SK-N-SH treated with all-trans-retinoic acid at 6 μM for 48 hours (cell line): ENCODE data around the gene TRIP6.

Source experiments
- ATAC-seq: fragments of 200-7000 bp; cut with Tn5 transposase; 3 replicates; pipeline ENCODE4 v1.9.1; 2020; ENCODE audit warnings: mild to moderate bottlenecking, moderate library complexity
- BACH2 ChIP-seq: fragments of 250-450 bp; sonication (Bioruptor Pico); IDR thresholded peaks from 2 replicates; pipeline ENCODE4 v1.9.0; 2021; ENCODE audit warnings: mild to moderate bottlenecking, borderline replicate concordance
- CSDC2 ChIP-seq: fragments of 250-450 bp; sonication (Bioruptor Pico); IDR thresholded peaks from 2 replicates; pipeline ENCODE4 v1.5.0; 2020; ENCODE audit warnings: mild to moderate bottlenecking, moderate library complexity
- ESRRG ChIP-seq: fragments of 250-450 bp; sonication (Bioruptor Pico); IDR thresholded peaks from 2 replicates; pipeline ENCODE4 v1.6.1; 2021; ENCODE audit warnings: mild to moderate bottlenecking
- GLIS3 ChIP-seq: fragments of 250-450 bp; sonication (Bioruptor Pico); IDR thresholded peaks from 2 replicates; pipeline ENCODE4 v1.5.0; 2020; ENCODE audit warnings: mild to moderate bottlenecking, moderate library complexity
- ISL1 ChIP-seq: fragments of 250-450 bp; sonication (Bioruptor Pico); IDR thresholded peaks from 2 replicates; pipeline ENCODE4 v2.1.2; 2022; ENCODE audit warnings: mild to moderate bottlenecking, moderate library complexity
- PPARA ChIP-seq: fragments of 250-450 bp; sonication (Bioruptor Pico); IDR thresholded peaks from 2 replicates; pipeline ENCODE4 v1.5.0; 2020; ENCODE audit warnings: mild to moderate bottlenecking, borderline replicate concordance
- RARB ChIP-seq: fragments of 250-450 bp; sonication (Bioruptor Pico); IDR thresholded peaks from 2 replicates; pipeline ENCODE4 v1.8.0; 2021; ENCODE audit warnings: mild to moderate bottlenecking, moderate library complexity
- SNAI2 ChIP-seq: fragments of 250-450 bp; sonication (Bioruptor Pico); IDR thresholded peaks from 2 replicates; pipeline ENCODE4 v1.5.0; 2020; ENCODE audit warnings: mild to moderate bottlenecking, moderate library complexity
- TOX ChIP-seq: fragments of 250-450 bp; sonication (Bioruptor Pico); IDR thresholded peaks from 2 replicates; pipeline ENCODE4 v1.8.0; 2021; ENCODE audit warnings: mild to moderate bottlenecking, moderate library complexity, borderline replicate concordance
- ZFP3 ChIP-seq: fragments of 250-450 bp; sonication (Bioruptor Pico); IDR thresholded peaks from 2 replicates; pipeline ENCODE4 v1.5.0; 2020; ENCODE audit warnings: mild to moderate bottlenecking, moderate library complexity
- ZFP30 ChIP-seq: fragments of 450-650 bp; formaldehyde crosslinking; IDR thresholded peaks from 2 replicates; pipeline ENCODE4 v1.5.0; 2022; ENCODE audit warnings: mild to moderate bottlenecking, moderate library complexity
- ZNF565 ChIP-seq: fragments of 450-650 bp; formaldehyde crosslinking; conservative IDR thresholded peaks from 2 replicates; pipeline ENCODE4 v1.5.0; 2020; ENCODE audit warnings: low read depth, mild to moderate bottlenecking, moderate library complexity
- ZNF70 ChIP-seq: fragments of 450-650 bp; formaldehyde crosslinking; IDR thresholded peaks from 2 replicates; pipeline ENCODE4 v1.5.0; 2020; ENCODE audit warnings: mild to moderate bottlenecking, moderate library complexity
- ZNF8 ChIP-seq: fragments of 450-650 bp; formaldehyde crosslinking; IDR thresholded peaks from 2 replicates; pipeline ENCODE4 v1.5.0; 2020; ENCODE audit warnings: mild to moderate bottlenecking, moderate library complexity
- TF ChIP-seq, protein P1 (sequence below): fragments of 250-450 bp; sonication (Bioruptor Pico); IDR thresholded peaks from 2 replicates; pipeline ENCODE4 v1.8.0; 2020; ENCODE audit warnings: mild to moderate bottlenecking, moderate library complexity, borderline replicate concordance
- TF ChIP-seq, protein P2 (sequence below): fragments of 250-450 bp; sonication (Bioruptor Pico); IDR thresholded peaks from 2 replicates; pipeline ENCODE4 v1.5.0; 2020; ENCODE audit warnings: mild to moderate bottlenecking, moderate library complexity
- TF ChIP-seq, protein P3 (sequence below): fragments of 250-450 bp; sonication (Bioruptor Pico); IDR thresholded peaks from 2 replicates; pipeline ENCODE4 v1.8.0; 2021; ENCODE audit warnings: low read depth, mild to moderate bottlenecking, moderate library complexity, borderline replicate concordance
- TF ChIP-seq, protein P4 (sequence below): fragments of 250-450 bp; sonication (Bioruptor Pico); IDR thresholded peaks from 2 replicates; pipeline ENCODE4 v1.5.1; 2020; ENCODE audit warnings: low read depth, mild to moderate bottlenecking, moderate library complexity
- TF ChIP-seq, protein P5 (sequence below): fragments of 250-450 bp; sonication (Bioruptor Pico); IDR thresholded peaks from 2 replicates; pipeline ENCODE4 v1.5.1; 2021; ENCODE audit warnings: mild to moderate bottlenecking, moderate library complexity

TRIP6 gene

DNA sequence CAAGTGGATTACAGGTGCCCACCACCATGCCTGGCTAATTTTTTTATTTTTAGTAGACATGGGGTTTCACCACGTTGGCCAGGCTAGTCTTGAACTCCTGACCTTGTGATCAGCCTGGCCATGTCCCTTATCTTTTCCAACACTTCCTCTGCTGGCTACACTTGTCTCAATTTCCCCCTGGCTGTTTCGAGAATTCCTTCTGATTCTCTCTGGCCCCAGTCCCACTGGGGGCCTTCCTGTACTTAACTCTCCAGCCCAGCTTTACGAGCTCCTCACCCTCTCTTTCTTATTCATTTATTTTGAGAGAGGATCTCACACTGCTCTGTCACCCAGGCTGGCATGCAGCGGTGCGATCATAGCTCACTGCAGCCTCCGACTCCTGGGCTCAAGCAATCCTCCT lies 48.4 kb upstream of the TRIP6 start:
- no peak for ATAC-seq
- no peak for TF ChIP-seq ZFP30 (CRISPR knock-in tag)
- TF ChIP-seq, protein P1, sequence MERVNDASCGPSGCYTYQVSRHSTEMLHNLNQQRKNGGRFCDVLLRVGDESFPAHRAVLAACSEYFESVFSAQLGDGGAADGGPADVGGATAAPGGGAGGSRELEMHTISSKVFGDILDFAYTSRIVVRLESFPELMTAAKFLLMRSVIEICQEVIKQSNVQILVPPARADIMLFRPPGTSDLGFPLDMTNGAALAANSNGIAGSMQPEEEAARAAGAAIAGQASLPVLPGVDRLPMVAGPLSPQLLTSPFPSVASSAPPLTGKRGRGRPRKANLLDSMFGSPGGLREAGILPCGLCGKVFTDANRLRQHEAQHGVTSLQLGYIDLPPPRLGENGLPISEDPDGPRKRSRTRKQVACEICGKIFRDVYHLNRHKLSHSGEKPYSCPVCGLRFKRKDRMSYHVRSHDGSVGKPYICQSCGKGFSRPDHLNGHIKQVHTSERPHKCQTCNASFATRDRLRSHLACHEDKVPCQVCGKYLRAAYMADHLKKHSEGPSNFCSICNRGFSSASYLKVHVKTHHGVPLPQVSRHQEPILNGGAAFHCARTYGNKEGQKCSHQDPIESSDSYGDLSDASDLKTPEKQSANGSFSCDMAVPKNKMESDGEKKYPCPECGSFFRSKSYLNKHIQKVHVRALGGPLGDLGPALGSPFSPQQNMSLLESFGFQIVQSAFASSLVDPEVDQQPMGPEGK (CRISPR knock-in tag), result no peak
- TF ChIP-seq, protein P2, sequence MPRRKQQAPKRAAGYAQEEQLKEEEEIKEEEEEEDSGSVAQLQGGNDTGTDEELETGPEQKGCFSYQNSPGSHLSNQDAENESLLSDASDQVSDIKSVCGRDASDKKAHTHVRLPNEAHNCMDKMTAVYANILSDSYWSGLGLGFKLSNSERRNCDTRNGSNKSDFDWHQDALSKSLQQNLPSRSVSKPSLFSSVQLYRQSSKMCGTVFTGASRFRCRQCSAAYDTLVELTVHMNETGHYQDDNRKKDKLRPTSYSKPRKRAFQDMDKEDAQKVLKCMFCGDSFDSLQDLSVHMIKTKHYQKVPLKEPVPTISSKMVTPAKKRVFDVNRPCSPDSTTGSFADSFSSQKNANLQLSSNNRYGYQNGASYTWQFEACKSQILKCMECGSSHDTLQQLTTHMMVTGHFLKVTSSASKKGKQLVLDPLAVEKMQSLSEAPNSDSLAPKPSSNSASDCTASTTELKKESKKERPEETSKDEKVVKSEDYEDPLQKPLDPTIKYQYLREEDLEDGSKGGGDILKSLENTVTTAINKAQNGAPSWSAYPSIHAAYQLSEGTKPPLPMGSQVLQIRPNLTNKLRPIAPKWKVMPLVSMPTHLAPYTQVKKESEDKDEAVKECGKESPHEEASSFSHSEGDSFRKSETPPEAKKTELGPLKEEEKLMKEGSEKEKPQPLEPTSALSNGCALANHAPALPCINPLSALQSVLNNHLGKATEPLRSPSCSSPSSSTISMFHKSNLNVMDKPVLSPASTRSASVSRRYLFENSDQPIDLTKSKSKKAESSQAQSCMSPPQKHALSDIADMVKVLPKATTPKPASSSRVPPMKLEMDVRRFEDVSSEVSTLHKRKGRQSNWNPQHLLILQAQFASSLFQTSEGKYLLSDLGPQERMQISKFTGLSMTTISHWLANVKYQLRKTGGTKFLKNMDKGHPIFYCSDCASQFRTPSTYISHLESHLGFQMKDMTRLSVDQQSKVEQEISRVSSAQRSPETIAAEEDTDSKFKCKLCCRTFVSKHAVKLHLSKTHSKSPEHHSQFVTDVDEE (CRISPR knock-in tag), result no peak
- TF ChIP-seq, protein P3, sequence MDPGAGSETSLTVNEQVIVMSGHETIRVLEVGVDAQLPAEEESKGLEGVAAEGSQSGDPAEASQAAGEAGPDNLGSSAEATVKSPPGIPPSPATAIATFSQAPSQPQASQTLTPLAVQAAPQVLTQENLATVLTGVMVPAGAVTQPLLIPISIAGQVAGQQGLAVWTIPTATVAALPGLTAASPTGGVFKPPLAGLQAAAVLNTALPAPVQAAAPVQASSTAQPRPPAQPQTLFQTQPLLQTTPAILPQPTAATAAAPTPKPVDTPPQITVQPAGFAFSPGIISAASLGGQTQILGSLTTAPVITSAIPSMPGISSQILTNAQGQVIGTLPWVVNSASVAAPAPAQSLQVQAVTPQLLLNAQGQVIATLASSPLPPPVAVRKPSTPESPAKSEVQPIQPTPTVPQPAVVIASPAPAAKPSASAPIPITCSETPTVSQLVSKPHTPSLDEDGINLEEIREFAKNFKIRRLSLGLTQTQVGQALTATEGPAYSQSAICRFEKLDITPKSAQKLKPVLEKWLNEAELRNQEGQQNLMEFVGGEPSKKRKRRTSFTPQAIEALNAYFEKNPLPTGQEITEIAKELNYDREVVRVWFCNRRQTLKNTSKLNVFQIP (CRISPR knock-in tag), result no peak
- TF ChIP-seq RARB (CRISPR knock-in tag), result no peak
- TF ChIP-seq SNAI2 (CRISPR knock-in tag), result no peak
- TF ChIP-seq PPARA (CRISPR knock-in tag), result no peak
- no peak for TF ChIP-seq ESRRG (CRISPR knock-in tag)
- TF ChIP-seq BACH2, result no peak
- TF ChIP-seq ZNF8 (CRISPR knock-in tag), result no peak
- TF ChIP-seq GLIS3 (CRISPR knock-in tag), result no peak

DNA sequence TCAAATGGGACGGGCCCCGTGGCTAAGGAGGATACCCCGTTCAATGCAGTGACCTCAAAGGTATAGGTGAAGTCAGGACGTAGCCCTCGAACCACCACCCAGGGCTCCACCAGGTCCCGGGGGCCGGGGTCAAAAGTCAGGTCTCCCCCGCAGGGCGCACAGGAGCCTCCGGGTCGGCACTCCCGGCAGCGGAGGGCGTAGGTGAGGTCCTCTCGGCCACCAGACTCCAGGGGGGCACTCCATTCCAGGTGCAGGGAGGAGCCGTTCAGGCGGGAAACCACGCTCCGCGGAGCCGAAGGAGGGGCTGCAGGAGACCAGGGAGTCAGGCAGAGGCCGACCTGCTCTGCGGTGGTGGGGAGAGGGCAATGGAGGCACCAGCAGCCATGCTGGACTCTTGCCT lies 47.6 kb upstream of the TRIP6 start:
- ATAC-seq, result no peak

DNA sequence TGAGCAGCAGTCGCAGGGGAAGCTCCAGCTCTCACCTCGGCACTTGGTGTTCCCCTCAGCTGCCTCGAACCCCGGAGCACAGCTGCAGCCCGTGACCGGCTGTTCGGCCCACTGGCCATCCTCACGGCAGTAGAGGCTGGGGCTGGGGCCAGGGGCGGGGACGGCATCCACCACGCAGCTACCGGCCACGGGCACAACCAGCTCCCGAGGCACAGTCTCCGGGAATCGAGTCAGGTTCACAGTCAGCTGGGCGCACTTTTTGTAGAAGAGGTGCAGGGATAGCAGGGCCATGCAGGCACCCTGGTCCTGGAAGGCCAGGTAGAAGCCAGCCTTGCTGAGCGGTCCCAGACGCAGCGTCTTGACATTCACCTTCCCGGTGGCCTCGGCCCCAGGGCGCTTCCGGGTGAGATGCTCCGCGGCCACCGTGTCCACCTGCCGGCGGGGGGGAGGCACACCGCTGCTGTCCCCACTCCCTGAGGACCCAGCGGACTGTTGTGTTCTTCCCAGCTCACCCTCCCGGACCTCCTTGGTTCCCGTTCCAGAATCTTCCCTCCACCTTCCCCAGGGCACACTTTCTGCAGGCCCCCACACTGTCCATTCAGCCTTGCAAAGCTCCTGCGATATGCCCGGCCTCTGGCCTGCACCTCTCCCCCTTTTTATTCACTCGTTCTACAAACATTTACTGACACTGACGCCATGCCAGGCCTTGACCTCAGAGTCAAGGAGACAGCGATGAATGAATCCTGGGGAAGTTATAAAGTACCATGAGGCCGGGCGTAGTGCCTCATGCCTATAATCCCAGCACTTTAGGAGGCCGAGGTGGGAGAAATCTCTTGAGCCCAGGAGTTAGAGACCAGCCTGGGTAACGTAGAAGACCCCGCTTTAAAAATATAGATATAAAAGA lies 44.7 kb upstream of the TRIP6 start:
- no peak for ATAC-seq
- TF ChIP-seq ZFP3 (CRISPR knock-in tag), result no peak
- TF ChIP-seq, protein P1 (CRISPR knock-in tag), result no peak
- TF ChIP-seq RARB (CRISPR knock-in tag), result no peak
- TF ChIP-seq, protein P4, sequence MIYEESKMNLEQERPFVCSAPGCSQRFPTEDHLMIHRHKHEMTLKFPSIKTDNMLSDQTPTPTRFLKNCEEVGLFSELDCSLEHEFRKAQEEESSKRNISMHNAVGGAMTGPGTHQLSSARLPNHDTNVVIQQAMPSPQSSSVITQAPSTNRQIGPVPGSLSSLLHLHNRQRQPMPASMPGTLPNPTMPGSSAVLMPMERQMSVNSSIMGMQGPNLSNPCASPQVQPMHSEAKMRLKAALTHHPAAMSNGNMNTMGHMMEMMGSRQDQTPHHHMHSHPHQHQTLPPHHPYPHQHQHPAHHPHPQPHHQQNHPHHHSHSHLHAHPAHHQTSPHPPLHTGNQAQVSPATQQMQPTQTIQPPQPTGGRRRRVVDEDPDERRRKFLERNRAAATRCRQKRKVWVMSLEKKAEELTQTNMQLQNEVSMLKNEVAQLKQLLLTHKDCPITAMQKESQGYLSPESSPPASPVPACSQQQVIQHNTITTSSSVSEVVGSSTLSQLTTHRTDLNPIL (CRISPR knock-in tag), result no peak
- no peak for TF ChIP-seq ZFP30 (CRISPR knock-in tag)
- no peak for TF ChIP-seq ZNF565 (CRISPR knock-in tag)
- TF ChIP-seq, protein P3 (CRISPR knock-in tag), result no peak
- TF ChIP-seq, protein P5, sequence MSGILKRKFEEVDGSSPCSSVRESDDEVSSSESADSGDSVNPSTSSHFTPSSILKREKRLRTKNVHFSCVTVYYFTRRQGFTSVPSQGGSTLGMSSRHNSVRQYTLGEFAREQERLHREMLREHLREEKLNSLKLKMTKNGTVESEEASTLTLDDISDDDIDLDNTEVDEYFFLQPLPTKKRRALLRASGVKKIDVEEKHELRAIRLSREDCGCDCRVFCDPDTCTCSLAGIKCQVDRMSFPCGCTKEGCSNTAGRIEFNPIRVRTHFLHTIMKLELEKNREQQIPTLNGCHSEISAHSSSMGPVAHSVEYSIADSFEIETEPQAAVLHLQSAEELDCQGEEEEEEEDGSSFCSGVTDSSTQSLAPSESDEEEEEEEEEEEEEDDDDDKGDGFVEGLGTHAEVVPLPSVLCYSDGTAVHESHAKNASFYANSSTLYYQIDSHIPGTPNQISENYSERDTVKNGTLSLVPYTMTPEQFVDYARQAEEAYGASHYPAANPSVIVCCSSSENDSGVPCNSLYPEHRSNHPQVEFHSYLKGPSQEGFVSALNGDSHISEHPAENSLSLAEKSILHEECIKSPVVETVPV (CRISPR knock-in tag), result no peak
- TF ChIP-seq, protein P2 (CRISPR knock-in tag), result no peak
- no peak for TF ChIP-seq GLIS3 (CRISPR knock-in tag)
- TF ChIP-seq ZNF70, result no peak
- no peak for TF ChIP-seq ISL1 (CRISPR knock-in tag)
- TF ChIP-seq, all 23 proteins: peak for 0

More for the DNA sequence above, 47.6 kb upstream of the TRIP6 start:
- no peak for TF ChIP-seq TOX (CRISPR knock-in tag)
- no peak for TF ChIP-seq CSDC2 (CRISPR knock-in tag)
- TF ChIP-seq, all 23 proteins: peak for 0
